Neural progenitor cell (in vitro differentiated cells): ENCODE measurements around the gene HOXC12.

Experiments
- EZH2phosphoT487 ChIP-seq: fragments of 200-600 bp; sonication (generic); IDR thresholded peaks from 2 replicates; pipeline ENCODE4 v1.6.1; 2017; ENCODE audit warnings: antibody characterized with exemption
- TF ChIP-seq, protein P1 (sequence below): fragments of 200-600 bp; sonication (generic); IDR thresholded peaks from 2 replicates; pipeline ENCODE4 v1.5.1; 2017; ENCODE audit warnings: antibody characterized with exemption, mild to moderate bottlenecking

DNA sequence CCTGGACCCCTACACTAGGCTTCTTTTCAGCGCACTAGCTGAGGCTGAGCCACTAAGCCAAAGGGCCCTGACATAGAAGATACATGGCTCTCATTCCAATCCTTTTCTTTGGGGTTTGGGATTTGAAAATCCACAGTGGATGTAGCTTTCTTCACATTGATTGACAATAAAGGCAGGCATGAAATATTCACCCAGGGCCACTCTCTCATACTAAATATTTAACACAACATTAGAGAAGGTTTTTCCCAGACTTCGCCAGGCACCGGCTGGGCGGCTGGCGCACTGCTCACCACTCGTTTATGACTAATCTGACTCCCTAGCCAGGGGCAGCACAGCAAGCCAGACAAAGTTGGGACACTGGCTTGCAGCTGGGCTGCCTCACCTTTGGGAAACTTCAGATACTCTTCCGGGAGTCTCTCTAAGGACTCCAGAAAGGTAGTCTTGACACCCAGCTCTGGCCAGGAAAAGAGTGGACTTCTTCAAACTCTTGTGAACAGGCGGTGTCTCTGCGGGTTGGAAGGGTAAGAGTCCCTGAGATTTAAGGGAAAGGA lies 17.5 kb downstream of the HOXC12 start:
- TF ChIP-seq, protein P1, sequence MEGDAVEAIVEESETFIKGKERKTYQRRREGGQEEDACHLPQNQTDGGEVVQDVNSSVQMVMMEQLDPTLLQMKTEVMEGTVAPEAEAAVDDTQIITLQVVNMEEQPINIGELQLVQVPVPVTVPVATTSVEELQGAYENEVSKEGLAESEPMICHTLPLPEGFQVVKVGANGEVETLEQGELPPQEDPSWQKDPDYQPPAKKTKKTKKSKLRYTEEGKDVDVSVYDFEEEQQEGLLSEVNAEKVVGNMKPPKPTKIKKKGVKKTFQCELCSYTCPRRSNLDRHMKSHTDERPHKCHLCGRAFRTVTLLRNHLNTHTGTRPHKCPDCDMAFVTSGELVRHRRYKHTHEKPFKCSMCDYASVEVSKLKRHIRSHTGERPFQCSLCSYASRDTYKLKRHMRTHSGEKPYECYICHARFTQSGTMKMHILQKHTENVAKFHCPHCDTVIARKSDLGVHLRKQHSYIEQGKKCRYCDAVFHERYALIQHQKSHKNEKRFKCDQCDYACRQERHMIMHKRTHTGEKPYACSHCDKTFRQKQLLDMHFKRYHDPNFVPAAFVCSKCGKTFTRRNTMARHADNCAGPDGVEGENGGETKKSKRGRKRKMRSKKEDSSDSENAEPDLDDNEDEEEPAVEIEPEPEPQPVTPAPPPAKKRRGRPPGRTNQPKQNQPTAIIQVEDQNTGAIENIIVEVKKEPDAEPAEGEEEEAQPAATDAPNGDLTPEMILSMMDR = no peak
- TF ChIP-seq EZH2phosphoT487 = no peak
